Tibial nerve (tissue), 4 donors: Measurements from ENCODE around the gene PVALEF. TPM values are rescaled to one million over a fixed set of nuclear protein-coding genes. Genes with fewer than 3 reads are reported as not detected.
A peak's percentile ranks its signal among the peaks of the same experiment; 100 is the strongest.

ENCODE experiments used
- DNase-seq, 2 donors: peaks; one replicate each; pipeline ENCODE4 v3.0.0-alpha.2; 2019; ENCODE audit warnings: low spot score in 2 of 2
- H3K27ac ChIP-seq, 4 donors: fragments of 200-600 bp; sonication (generic) in 3 of 4; one replicate each; pipeline ENCODE4 v1.5.1; 2017 to 2019; ENCODE audit warnings: mild to moderate bottlenecking in 1 of 4
- H3K27me3 ChIP-seq, 2 donors: fragments of 200-600 bp; sonication (generic) in 1 of 2; one replicate each; pipeline versions ENCODE4 v1.5.1 to v1.6.0; 2017 to 2019
- H3K36me3 ChIP-seq, 3 donors: fragments of 200-600 bp; sonication (generic); one replicate each; pipeline ENCODE4 v1.5.1; 2018 to 2019
- H3K4me1 ChIP-seq, 4 donors: fragments of 200-600 bp; sonication (generic) in 3 of 4; one replicate each; pipeline ENCODE4 v1.5.1; 2017 to 2019
- H3K4me3 ChIP-seq, 4 donors: fragments of 200-600 bp; sonication (generic) in 3 of 4; one replicate each; pipeline ENCODE4 v1.5.1; 2017 to 2019; ENCODE audit warnings: mild to moderate bottlenecking in 1 of 4, moderate library complexity in 1 of 4
- H3K9me3 ChIP-seq, 4 donors: fragments of 200-600 bp; sonication (generic) in 3 of 4; one replicate each; pipeline ENCODE4 v1.5.1; 2017 to 2019
- EP300 ChIP-seq, 2 donors: sonication (generic); formaldehyde crosslinking; IDR thresholded peaks; one replicate each; pipeline ENCODE4 v1.6.1; 2017; ENCODE audit warnings: antibody characterized with exemption in 2 of 2, mild to moderate bottlenecking in 1 of 2
- POLR2A ChIP-seq, 2 donors: fragments of 450-650 bp; IDR thresholded peaks; one replicate each; pipeline ENCODE4 v1.6.1; 2017; ENCODE audit warnings: antibody characterized with exemption in 2 of 2, mild to moderate bottlenecking in 2 of 2, moderate library complexity in 2 of 2
- WGBS, 2 donors: methylation state at CpG; one replicate each; pipeline ENCODE4 v1.1.5; 2018; 5-methylcytosine and 5-hydroxymethylcytosine counted together
- total RNA-seq, 4 donors: library from RNA; depleted of rRNA; stranded (reverse); fragments of >200 nt; gene quantifications; one replicate each; pipeline ENCODE4 v1.1.0, GENCODE V29; 2016
- TF ChIP-seq, protein P1 (sequence below), 5 experiments: fragments of 200-600 bp in 3 of 5; fragments of 450-650 bp in 2 of 5; sonication (generic) in 3 of 5; IDR thresholded peaks; one replicate each; pipeline ENCODE4 v1.5.1; 2016 to 2019; ENCODE audit warnings: antibody characterized with exemption in 5 of 5, mild to moderate bottlenecking in 3 of 5, moderate library complexity in 2 of 5

PVALEF gene
- total RNA-seq, 4 donors from 2014 or later: not detected

DNA sequence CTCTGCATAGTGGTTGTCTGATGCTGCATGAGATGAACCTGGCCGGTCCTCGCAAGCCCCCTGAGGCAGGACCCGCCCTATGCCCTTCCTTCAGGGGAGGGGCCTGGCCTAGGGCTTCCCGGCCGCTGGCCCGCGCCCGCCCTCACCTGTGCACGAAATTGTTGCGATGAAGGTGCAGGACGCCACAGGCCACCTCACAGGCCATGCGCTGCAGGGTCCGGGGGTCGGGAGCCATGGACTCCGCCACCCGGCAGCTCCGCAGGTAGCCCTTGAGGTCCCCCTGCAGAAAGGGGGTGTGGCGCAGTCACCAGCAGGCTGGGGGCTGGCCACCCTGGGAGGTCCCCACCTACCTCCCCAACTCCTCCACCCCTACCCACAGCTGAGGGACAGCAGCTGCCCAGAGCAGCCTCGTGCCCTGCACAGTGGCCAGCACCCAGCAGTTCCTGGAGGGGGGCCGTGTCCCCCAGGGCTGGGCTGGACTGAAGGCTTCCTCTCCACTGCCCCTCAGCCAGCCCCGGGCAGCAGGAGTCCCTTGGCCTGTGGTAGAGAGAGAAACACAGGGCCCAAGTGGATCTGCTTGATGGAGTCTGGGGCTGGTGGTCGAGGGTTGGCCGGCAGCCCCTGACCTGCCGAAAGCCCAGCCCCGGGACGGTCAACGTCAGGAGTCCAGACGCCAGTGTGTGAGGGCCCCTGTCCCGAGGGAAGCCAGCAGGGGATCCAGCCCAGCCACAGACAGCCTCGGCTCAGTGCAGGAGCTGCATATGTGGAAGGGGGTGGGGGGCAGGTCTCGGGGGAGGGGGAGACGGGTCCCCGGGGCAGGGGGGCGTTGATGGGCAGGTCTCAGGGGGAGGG is 38.8 kb upstream of the PVALEF start:
- TF ChIP-seq, protein P1, sequence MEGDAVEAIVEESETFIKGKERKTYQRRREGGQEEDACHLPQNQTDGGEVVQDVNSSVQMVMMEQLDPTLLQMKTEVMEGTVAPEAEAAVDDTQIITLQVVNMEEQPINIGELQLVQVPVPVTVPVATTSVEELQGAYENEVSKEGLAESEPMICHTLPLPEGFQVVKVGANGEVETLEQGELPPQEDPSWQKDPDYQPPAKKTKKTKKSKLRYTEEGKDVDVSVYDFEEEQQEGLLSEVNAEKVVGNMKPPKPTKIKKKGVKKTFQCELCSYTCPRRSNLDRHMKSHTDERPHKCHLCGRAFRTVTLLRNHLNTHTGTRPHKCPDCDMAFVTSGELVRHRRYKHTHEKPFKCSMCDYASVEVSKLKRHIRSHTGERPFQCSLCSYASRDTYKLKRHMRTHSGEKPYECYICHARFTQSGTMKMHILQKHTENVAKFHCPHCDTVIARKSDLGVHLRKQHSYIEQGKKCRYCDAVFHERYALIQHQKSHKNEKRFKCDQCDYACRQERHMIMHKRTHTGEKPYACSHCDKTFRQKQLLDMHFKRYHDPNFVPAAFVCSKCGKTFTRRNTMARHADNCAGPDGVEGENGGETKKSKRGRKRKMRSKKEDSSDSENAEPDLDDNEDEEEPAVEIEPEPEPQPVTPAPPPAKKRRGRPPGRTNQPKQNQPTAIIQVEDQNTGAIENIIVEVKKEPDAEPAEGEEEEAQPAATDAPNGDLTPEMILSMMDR (IDR thresholded peaks at IDR 0.05): no peak
- TF ChIP-seq EP300 (IDR thresholded peaks at IDR 0.05) (peak in 1 of 2 donors; percentile 33), POLR2A (IDR thresholded peaks at IDR 0.05) (no peak)
- Histone ChIP-seq H3K4me3 (peak overlapping the region; percentile 36 to 76 (median 53)), H3K4me1 (peaks cover 0 to 23% (median 4%) of the 10 kb centered on the region in 4 donors), H3K9me3 (no peaks in the 10 kb centered on the region), H3K27ac (peak overlapping the region; percentile 69 to 93 (median 84)), H3K27me3 (no peaks in the 10 kb centered on the region), H3K36me3 (peaks cover 0 to 34% (median 0%) of the 10 kb centered on the region in 3 donors)
- DNase-seq: no peak
- 35 to 53% methylated on average over 20 to 21 of the region's 34 CpGs for WGBS, 2 donors

DNA sequence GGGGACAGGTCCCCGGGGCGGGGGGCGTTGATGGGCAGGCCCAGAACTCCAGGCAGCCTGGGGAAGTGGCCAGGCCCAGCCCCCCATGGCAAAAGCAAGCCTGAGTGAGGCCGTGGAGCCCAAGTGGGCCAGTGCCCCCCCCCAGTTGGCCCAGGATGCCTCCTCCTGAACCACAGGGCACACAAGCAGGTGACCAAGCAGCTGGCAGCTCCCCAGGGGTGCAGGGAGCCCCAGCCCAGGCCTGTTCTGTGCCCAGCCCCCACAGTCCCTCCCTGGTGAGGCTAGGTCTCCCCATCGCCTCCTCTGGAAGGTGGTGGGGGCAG is 38.2 kb upstream of the PVALEF start:
- TF ChIP-seq, protein P1 (IDR thresholded peaks at IDR 0.05): no peak
- TF ChIP-seq POLR2A (IDR thresholded peaks at IDR 0.05): no peak
- TF ChIP-seq EP300 (IDR thresholded peaks at IDR 0.05): no peak
- DNase-seq: no peak
- H3K4me1 ChIP-seq: peaks cover 0 to 21% (median under 1%) of the 10 kb centered on the region in 4 donors
- peak overlapping the region; percentile 36 to 76 (median 53) for H3K4me3 ChIP-seq
- no peaks in the 10 kb centered on the region for H3K9me3 ChIP-seq
- 28% methylated on average over 3 of the region's 5 CpGs; no CpG with 5 or more reads in 1 of the 2 donors for WGBS, 2 donors
- H3K27ac ChIP-seq: peak overlapping the region; percentile 69 to 93 (median 84)
- peaks cover 0 to 34% (median 0%) of the 10 kb centered on the region in 3 donors for H3K36me3 ChIP-seq
- no peaks in the 10 kb centered on the region for H3K27me3 ChIP-seq

DNA sequence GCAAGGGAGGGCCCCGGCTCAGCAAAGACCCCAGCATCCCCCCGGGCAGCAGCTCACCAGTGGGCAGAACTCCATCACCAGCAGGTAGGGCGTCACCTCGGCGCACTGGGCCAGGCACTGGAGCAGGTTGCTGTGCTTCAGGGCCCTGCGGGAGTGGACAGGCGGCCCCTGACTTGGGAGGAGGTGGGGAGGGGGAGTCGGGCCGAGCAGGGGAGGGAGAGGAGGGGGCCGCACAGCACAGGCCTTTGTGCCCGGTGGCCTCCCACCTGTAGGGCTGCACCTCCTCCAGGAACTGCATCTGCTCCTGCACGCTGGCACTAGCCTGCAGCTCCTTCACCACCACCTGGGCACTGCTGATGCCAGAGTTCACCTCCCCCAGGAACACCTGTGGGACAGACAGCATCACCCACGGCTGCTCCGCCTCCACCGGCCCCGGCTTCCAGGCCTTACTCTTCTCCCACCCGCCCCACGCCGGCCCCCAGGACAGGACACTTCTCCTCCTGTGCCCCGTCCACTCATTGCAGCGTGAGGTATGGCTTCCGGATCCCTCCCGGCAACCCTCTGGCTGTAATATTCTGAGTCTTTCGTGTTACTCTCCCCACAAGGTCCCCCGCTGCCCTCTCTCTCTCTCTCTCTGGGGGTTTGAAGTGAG is 37.7 kb upstream of the PVALEF start:
- WGBS, 2 donors: 38 to 64% methylated on average over 21 of the region's 25 CpGs
- H3K27me3 ChIP-seq: no peaks in the 10 kb centered on the region
- H3K36me3 ChIP-seq: peaks cover 0 to 34% (median 0%) of the 10 kb centered on the region in 3 donors
- peak overlapping the region; percentile 36 to 76 (median 53) for H3K4me3 ChIP-seq
- H3K9me3 ChIP-seq: no peaks in the 10 kb centered on the region
- peak overlapping the region; percentile 69 to 93 (median 84) for H3K27ac ChIP-seq
- peaks cover 0 to 21% (median 0%) of the 10 kb centered on the region in 4 donors for H3K4me1 ChIP-seq
- TF ChIP-seq EP300 (IDR thresholded peaks at IDR 0.05): peak in 1 of 2 donors; percentile 39
- TF ChIP-seq, protein P1 (IDR thresholded peaks at IDR 0.05): no peak
- no peak for DNase-seq

DNA sequence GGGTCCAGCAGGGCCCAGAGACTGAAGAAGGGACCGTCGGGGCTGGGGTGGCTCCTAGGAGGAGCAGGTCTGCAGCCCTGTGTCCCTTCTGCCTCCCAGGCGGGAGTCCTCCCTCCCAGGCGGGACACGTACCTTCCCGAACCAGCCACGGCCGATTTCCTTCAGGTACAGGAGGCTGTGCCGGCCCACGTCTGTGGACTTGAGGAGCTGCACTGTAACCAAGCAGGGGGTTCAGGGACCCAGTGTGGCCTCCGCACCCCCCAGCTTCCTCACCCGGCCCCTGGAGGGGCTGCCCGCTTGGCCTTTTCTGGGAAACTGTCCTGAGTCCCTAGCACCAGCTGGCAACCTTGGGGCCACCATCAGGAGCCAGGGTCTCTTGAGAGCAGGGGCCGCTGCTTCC is 37.0 kb upstream of the PVALEF start:
- DNase-seq: no peak
- Histone ChIP-seq H3K27me3 (no peaks in the 10 kb centered on the region), H3K27ac (peak overlapping the region; percentile 69 to 93 (median 84)), H3K4me3 (peak overlapping the region; percentile 36 to 76 (median 53)), H3K36me3 (peaks cover 0 to 34% (median 0%) of the 10 kb centered on the region in 3 donors), H3K9me3 (no peaks in the 10 kb centered on the region), H3K4me1 (peaks cover 0 to 25% (median 1%) of the 10 kb centered on the region in 4 donors)
- TF ChIP-seq EP300 (IDR thresholded peaks at IDR 0.05) (no peak), POLR2A (IDR thresholded peaks at IDR 0.05) (no peak)
- TF ChIP-seq, protein P1 (IDR thresholded peaks at IDR 0.05): no peak
- 57 to 59% methylated on average over 9 of the region's 14 CpGs for WGBS, 2 donors

DNA sequence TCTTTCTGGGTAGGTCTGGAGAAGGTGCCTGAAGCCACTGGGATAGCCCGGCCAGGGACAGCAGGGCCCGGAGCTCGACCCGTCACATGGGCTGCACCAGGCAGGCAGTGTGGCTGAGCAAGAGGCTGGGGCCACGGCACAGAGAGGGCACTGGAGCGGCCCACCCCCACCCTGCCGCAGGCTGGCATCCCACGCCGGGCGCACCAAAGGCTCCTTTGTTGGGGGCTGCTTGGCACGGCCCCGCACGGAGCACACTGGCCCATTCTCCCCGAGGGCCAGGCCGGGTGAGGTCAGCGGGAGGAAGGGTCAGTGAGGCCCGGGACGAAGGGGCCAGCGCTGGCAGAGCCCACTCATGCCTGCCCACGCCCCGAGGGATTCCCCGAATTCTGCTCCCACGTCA is 36.5 kb upstream of the PVALEF start:
- Histone ChIP-seq H3K4me1 (peaks cover 0 to 29% (median 5%) of the 10 kb centered on the region in 4 donors), H3K4me3 (peak overlapping the region; percentile 36 to 76 (median 53)), H3K27ac (peak overlapping the region; percentile 77 to 95 (median 86)), H3K9me3 (no peaks in the 10 kb centered on the region), H3K36me3 (peaks cover 0 to 34% (median 0%) of the 10 kb centered on the region in 3 donors), H3K27me3 (no peaks in the 10 kb centered on the region)
- DNase-seq: no peak
- 42 to 50% methylated on average over 7 to 14 of the region's 23 CpGs for WGBS, 2 donors
- no peak for TF ChIP-seq POLR2A (IDR thresholded peaks at IDR 0.05)
- TF ChIP-seq EP300 (IDR thresholded peaks at IDR 0.05): peak; percentile 36 to 97
